Neural cell (in vitro differentiated cells): ENCODE results near the gene LIMS2. TPM values are rescaled to one million over a fixed set of nuclear protein-coding genes. Genes with fewer than 3 reads are reported as not detected.

Experiments
- H2AFZ ChIP-seq: fragments of 200-600, 300-800 bp; sonication (generic), shearing (Covaris generic); 2 replicates; pipeline ENCODE4 v1.6.0; 2014; ENCODE audit warnings: low read depth, mild to moderate bottlenecking, antibody characterized with exemption, low read length, moderate library complexity
- H3F3A ChIP-seq: fragments of 200-600 bp; shearing (Covaris generic); 2 replicates; pipeline ENCODE4 v1.6.1; 2016; ENCODE audit warnings: mild to moderate bottlenecking, moderate library complexity, mixed read lengths, antibody characterized with exemption, low read length; ENCODE audit not compliant: insufficient read depth, poor library complexity, severe bottlenecking
- H3K27ac ChIP-seq: fragments of 200-600, 300-800 bp; sonication (generic), shearing (Covaris generic); 2 replicates; pipeline ENCODE4 v1.5.1; 2014; ENCODE audit warnings: mild to moderate bottlenecking, low read length, moderate library complexity
- H3K27me3 ChIP-seq: fragments of 300-800, 200-600 bp; sonication (generic), shearing (Covaris generic); 2 replicates; pipeline ENCODE4 v1.6.0; 2014; ENCODE audit warnings: mild to moderate bottlenecking, low read depth, low read length, moderate library complexity; ENCODE audit not compliant: insufficient read depth
- H3K36me3 ChIP-seq: fragments of 300-800, 200-600 bp; sonication (generic), shearing (Covaris generic); 2 replicates; pipeline ENCODE4 v1.5.1; 2014; ENCODE audit warnings: mild to moderate bottlenecking, antibody characterized with exemption, low read length, moderate library complexity; ENCODE audit not compliant: insufficient read depth
- H3K4me2 ChIP-seq: fragments of 300-800, 200-600 bp; sonication (generic), shearing (Covaris generic); 2 replicates; pipeline ENCODE4 v1.6.0; 2014; ENCODE audit warnings: mild to moderate bottlenecking, low read length
- H3K4me3 ChIP-seq: fragments of 300-800, 200-600 bp; sonication (generic), shearing (Covaris generic); 2 replicates; pipeline ENCODE4 v1.5.1; 2014; ENCODE audit warnings: mild to moderate bottlenecking, low read length, moderate library complexity
- H3K79me2 ChIP-seq: fragments of 200-600 bp; shearing (Covaris generic); replicated peaks from 2 replicates; pipeline ENCODE4 v1.6.0; 2014; ENCODE audit warnings: mild to moderate bottlenecking, low read length, moderate library complexity; ENCODE audit not compliant: insufficient read depth
- H3K9ac ChIP-seq: fragments of 300-800, 200-600 bp; sonication (generic), shearing (Covaris generic); 2 replicates; pipeline ENCODE4 v1.6.1; 2016; ENCODE audit warnings: mild to moderate bottlenecking, low read length, mixed read lengths
- H3K9me2 ChIP-seq: fragments of 200-600 bp; shearing (Covaris generic); 2 replicates; pipeline ENCODE4 v1.6.1; 2016; ENCODE audit warnings: mild to moderate bottlenecking, low read length, mixed read lengths; ENCODE audit not compliant: insufficient read depth
- H3K9me3 ChIP-seq: fragments of 200-600, 300-800 bp; sonication (generic), shearing (Covaris generic); 2 replicates; pipeline ENCODE4 v1.6.1; 2016; ENCODE audit warnings: mild to moderate bottlenecking, mixed run types, low read length, moderate library complexity, mixed read lengths
- H4K20me1 ChIP-seq: fragments of 200-600 bp; shearing (Covaris generic); 2 replicates; pipeline ENCODE4 v1.6.1; 2016; ENCODE audit warnings: mild to moderate bottlenecking, mixed run types; ENCODE audit not compliant: insufficient read depth
- EP300 ChIP-seq: fragments of 450-650 bp; conservative IDR thresholded peaks from 2 replicates; pipeline ENCODE4 v1.6.1; 2014; ENCODE audit warnings: antibody characterized with exemption, mild to moderate bottlenecking, moderate library complexity; ENCODE audit not compliant: poor library complexity, severe bottlenecking
- EZH2 ChIP-seq: fragments of 200-600, 300-800 bp; shearing (Covaris generic), sonication (generic); IDR thresholded peaks from 2 replicates; pipeline ENCODE4 v1.6.1; 2014; ENCODE audit warnings: antibody characterized with exemption, low read length, borderline replicate concordance, mild to moderate bottlenecking; ENCODE audit not compliant: insufficient read depth, poor library complexity, severe bottlenecking
- MXI1 ChIP-seq: fragments of 450-650 bp; conservative IDR thresholded peaks from 2 replicates; pipeline ENCODE4 v1.6.1; 2014; ENCODE audit warnings: antibody characterized with exemption, mild to moderate bottlenecking; ENCODE audit not compliant: poor library complexity, severe bottlenecking
- POLR2AphosphoS5 ChIP-seq: IDR thresholded peaks from 2 replicates; pipeline ENCODE4 v1.6.1; 2012
- RAD21 ChIP-seq: fragments of 450-650 bp; conservative IDR thresholded peaks from 2 replicates; pipeline ENCODE4 v1.6.1; 2014; ENCODE audit warnings: antibody characterized with exemption, mild to moderate bottlenecking, moderate library complexity
- SMC3 ChIP-seq: fragments of 450-650 bp; conservative IDR thresholded peaks from 2 replicates; pipeline ENCODE4 v1.6.1; 2014; ENCODE audit warnings: antibody characterized with exemption, mild to moderate bottlenecking, moderate library complexity; ENCODE audit not compliant: poor library complexity
- TAF1 ChIP-seq: IDR thresholded peaks from 2 replicates; pipeline ENCODE4 v1.6.1; 2012; ENCODE audit warnings: low read depth
- polyA plus RNA-seq: library from polyadenylated mRNA; depleted of rRNA; stranded (reverse); fragments of >200 nt; gene quantifications from 2 replicates; pipeline ENCODE4 v1.2.3, GENCODE V29; 2014
- TF ChIP-seq, protein P1 (sequence below): fragments of 450-650 bp; IDR thresholded peaks from 2 replicates; pipeline ENCODE4 v1.5.1; 2014; ENCODE audit warnings: antibody characterized with exemption, mild to moderate bottlenecking, moderate library complexity; ENCODE audit not compliant: poor library complexity, severe bottlenecking
- TF ChIP-seq, protein P2 (sequence below): IDR thresholded peaks from 2 replicates; pipeline ENCODE4 v1.6.1; 2012; ENCODE audit warnings: borderline replicate concordance

LIMS2 gene
- polyA plus RNA-seq, 1 donor from 2014 or later: not detected

GRCh38 chr2:127659408-127660290 is 15.7 kb downstream of the LIMS2 start:
- H3F3A ChIP-seq: no peaks in the 10 kb centered on the region
- no peaks in the 10 kb centered on the region for H3K36me3 ChIP-seq
- no peak overlapping the region for H2AFZ ChIP-seq
- H3K27me3 ChIP-seq: peaks cover 16% of the 10 kb centered on the region
- no peaks in the 10 kb centered on the region for H3K9me2 ChIP-seq
- no peaks in the 10 kb centered on the region for H4K20me1 ChIP-seq
- no peak overlapping the region for H3K9ac ChIP-seq
- H3K9me3 ChIP-seq: no peaks in the 10 kb centered on the region
- H3K79me2 ChIP-seq: no peaks in the 10 kb centered on the region
- no peak overlapping the region for H3K27ac ChIP-seq
- no peak overlapping the region for H3K4me2 ChIP-seq
- TF ChIP-seq EP300: no peak
- TF ChIP-seq RAD21: no peak
- TF ChIP-seq, protein P1, sequence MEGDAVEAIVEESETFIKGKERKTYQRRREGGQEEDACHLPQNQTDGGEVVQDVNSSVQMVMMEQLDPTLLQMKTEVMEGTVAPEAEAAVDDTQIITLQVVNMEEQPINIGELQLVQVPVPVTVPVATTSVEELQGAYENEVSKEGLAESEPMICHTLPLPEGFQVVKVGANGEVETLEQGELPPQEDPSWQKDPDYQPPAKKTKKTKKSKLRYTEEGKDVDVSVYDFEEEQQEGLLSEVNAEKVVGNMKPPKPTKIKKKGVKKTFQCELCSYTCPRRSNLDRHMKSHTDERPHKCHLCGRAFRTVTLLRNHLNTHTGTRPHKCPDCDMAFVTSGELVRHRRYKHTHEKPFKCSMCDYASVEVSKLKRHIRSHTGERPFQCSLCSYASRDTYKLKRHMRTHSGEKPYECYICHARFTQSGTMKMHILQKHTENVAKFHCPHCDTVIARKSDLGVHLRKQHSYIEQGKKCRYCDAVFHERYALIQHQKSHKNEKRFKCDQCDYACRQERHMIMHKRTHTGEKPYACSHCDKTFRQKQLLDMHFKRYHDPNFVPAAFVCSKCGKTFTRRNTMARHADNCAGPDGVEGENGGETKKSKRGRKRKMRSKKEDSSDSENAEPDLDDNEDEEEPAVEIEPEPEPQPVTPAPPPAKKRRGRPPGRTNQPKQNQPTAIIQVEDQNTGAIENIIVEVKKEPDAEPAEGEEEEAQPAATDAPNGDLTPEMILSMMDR: no peak
- TF ChIP-seq POLR2AphosphoS5: no peak
- TF ChIP-seq SMC3: no peak
- no peak for TF ChIP-seq TAF1
- no peak for TF ChIP-seq MXI1
- TF ChIP-seq, protein P2, sequence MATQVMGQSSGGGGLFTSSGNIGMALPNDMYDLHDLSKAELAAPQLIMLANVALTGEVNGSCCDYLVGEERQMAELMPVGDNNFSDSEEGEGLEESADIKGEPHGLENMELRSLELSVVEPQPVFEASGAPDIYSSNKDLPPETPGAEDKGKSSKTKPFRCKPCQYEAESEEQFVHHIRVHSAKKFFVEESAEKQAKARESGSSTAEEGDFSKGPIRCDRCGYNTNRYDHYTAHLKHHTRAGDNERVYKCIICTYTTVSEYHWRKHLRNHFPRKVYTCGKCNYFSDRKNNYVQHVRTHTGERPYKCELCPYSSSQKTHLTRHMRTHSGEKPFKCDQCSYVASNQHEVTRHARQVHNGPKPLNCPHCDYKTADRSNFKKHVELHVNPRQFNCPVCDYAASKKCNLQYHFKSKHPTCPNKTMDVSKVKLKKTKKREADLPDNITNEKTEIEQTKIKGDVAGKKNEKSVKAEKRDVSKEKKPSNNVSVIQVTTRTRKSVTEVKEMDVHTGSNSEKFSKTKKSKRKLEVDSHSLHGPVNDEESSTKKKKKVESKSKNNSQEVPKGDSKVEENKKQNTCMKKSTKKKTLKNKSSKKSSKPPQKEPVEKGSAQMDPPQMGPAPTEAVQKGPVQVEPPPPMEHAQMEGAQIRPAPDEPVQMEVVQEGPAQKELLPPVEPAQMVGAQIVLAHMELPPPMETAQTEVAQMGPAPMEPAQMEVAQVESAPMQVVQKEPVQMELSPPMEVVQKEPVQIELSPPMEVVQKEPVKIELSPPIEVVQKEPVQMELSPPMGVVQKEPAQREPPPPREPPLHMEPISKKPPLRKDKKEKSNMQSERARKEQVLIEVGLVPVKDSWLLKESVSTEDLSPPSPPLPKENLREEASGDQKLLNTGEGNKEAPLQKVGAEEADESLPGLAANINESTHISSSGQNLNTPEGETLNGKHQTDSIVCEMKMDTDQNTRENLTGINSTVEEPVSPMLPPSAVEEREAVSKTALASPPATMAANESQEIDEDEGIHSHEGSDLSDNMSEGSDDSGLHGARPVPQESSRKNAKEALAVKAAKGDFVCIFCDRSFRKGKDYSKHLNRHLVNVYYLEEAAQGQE: no peak
- TF ChIP-seq EZH2: no peak
- H3K4me3 ChIP-seq: no peak overlapping the region

- TF ChIP-seq TAF1 (no peak), POLR2AphosphoS5 (no peak), MXI1 (no peak), SMC3 (no peak), RAD21 (no peak), EZH2 (no peak), EP300 (no peak)
- TF ChIP-seq, protein P2: no peak
- TF ChIP-seq, protein P1: no peak
- Histone ChIP-seq H3K9ac (no peak overlapping the region), H3F3A (no peaks in the 10 kb centered on the region), H3K9me2 (no peaks in the 10 kb centered on the region), H3K36me3 (no peaks in the 10 kb centered on the region), H2AFZ (no peak overlapping the region), H3K4me3 (no peak overlapping the region), H3K27ac (no peak overlapping the region), H3K9me3 (no peaks in the 10 kb centered on the region), H4K20me1 (no peaks in the 10 kb centered on the region), H3K79me2 (no peaks in the 10 kb centered on the region), H3K27me3 (peaks cover 10% of the 10 kb centered on the region), H3K4me2 (no peak overlapping the region)
Measured at GRCh38 chr2:127658641-127659407, 16.5 kb downstream of the LIMS2 start.
